HepG2 (cell line): ENCODE results near the gene MT1F. TPM values are rescaled to one million over a fixed set of nuclear protein-coding genes. Genes with fewer than 3 reads are reported as not detected.

Experiments used
- DPF2 ChIP-seq: sonication (generic); formaldehyde crosslinking; IDR thresholded peaks from 2 replicates; pipeline ENCODE4 v1.4.0; 2020; ENCODE audit warnings: mild to moderate bottlenecking, low read depth, missing genetic modification reagents, borderline replicate concordance
- FLYWCH1 ChIP-seq: sonication (generic); formaldehyde crosslinking; IDR thresholded peaks from 2 replicates; pipeline ENCODE4 v1.8.1; 2023; ENCODE audit warnings: mild to moderate bottlenecking, missing genetic modification reagents
- FOXO4 ChIP-seq: sonication (generic); formaldehyde crosslinking; conservative IDR thresholded peaks from 2 replicates; pipeline ENCODE4 v1.8.1; 2023; ENCODE audit warnings: missing genetic modification reagents
- HOMEZ ChIP-seq: IDR thresholded peaks from 2 replicates; pipeline ENCODE4 v1.6.1; 2016; ENCODE audit warnings: low read depth
- MIER3 ChIP-seq: IDR thresholded peaks from 2 replicates; pipeline ENCODE4 v1.6.1; 2016; ENCODE audit warnings: missing compliant biosample characterization, borderline replicate concordance
- RAD21 ChIP-seq: fragments of 450-650 bp; formaldehyde crosslinking; IDR thresholded peaks from 2 replicates; pipeline ENCODE4 v1.5.0; 2020; ENCODE audit warnings: mild to moderate bottlenecking
- RBFOX2 ChIP-seq: fragments of 200-400 bp; formaldehyde crosslinking; IDR thresholded peaks from 2 replicates; pipeline ENCODE4 v1.6.1; 2017; ENCODE audit warnings: low read depth, mild to moderate bottlenecking, low read length
- RNF219 ChIP-seq: sonication (generic); formaldehyde crosslinking; IDR thresholded peaks from 2 replicates; pipeline ENCODE4 v1.5.0; 2020; ENCODE audit warnings: mild to moderate bottlenecking, missing genetic modification reagents
- ZKSCAN5 ChIP-seq: sonication (generic); formaldehyde crosslinking; IDR thresholded peaks from 2 replicates; pipeline ENCODE4 v1.5.1; 2020; ENCODE audit warnings: mild to moderate bottlenecking, missing genetic modification reagents
- ZNF121 ChIP-seq: sonication (generic); formaldehyde crosslinking; IDR thresholded peaks from 2 replicates; pipeline ENCODE4 v1.5.0; 2020; ENCODE audit warnings: mild to moderate bottlenecking, missing genetic modification reagents
- ZNF3 ChIP-seq: IDR thresholded peaks from 2 replicates; pipeline ENCODE4 v1.7.0; 2017; ENCODE audit warnings: inconsistent platforms
- ZNF609 ChIP-seq: sonication (generic); formaldehyde crosslinking; IDR thresholded peaks from 2 replicates; pipeline ENCODE4 v1.4.0; 2020; ENCODE audit warnings: mild to moderate bottlenecking, missing genetic modification reagents, borderline replicate concordance
- polyA plus RNA-seq, 8 experiments: library from polyadenylated mRNA; depleted of rRNA in 3 of 8; stranded (reverse) in 7 of 8; unstranded in 1 of 8; fragments of >200 nt; fragmentation: Illumina TruSeq in 4 of 8; extraction: Trizol in 4 of 8; gene quantifications; 2 replicates each; pipeline versions ENCODE4 v1.2.1 to v1.2.3, GENCODE V29; 2011 to 2016; ENCODE audit warnings: low read depth in 4 of 8, missing spikeins in 1 of 8, mixed read lengths in 1 of 8; ENCODE audit not compliant: insufficient read depth in 1 of 8
- total RNA-seq, 5 experiments: library from RNA; depleted of rRNA; stranded (reverse); fragments of >200 nt; fragmentation: Illumina TruSeq; extraction: Trizol; gene quantifications; 2 replicates each; pipeline ENCODE4 v1.2.3, GENCODE V29; 2016; ENCODE audit warnings: low read depth in 1 of 5
- TF ChIP-seq, protein P1 (sequence below): sonication (generic); formaldehyde crosslinking; IDR thresholded peaks from 2 replicates; pipeline ENCODE4 v1.8.1; 2023; ENCODE audit warnings: mild to moderate bottlenecking, moderate library complexity, missing genetic modification reagents
- TF ChIP-seq, protein P2 (sequence below): sonication (generic); formaldehyde crosslinking; IDR thresholded peaks from 2 replicates; pipeline ENCODE4 v1.8.0; 2022; ENCODE audit warnings: low read depth, missing genetic modification reagents

The MT1F gene
- total and polyA plus RNA-seq, 2 of the 13 experiments (the other 11 are each of a cell fraction or from before 2014, with no cell fraction given), result 1.9 to 169 TPM

DNA sequence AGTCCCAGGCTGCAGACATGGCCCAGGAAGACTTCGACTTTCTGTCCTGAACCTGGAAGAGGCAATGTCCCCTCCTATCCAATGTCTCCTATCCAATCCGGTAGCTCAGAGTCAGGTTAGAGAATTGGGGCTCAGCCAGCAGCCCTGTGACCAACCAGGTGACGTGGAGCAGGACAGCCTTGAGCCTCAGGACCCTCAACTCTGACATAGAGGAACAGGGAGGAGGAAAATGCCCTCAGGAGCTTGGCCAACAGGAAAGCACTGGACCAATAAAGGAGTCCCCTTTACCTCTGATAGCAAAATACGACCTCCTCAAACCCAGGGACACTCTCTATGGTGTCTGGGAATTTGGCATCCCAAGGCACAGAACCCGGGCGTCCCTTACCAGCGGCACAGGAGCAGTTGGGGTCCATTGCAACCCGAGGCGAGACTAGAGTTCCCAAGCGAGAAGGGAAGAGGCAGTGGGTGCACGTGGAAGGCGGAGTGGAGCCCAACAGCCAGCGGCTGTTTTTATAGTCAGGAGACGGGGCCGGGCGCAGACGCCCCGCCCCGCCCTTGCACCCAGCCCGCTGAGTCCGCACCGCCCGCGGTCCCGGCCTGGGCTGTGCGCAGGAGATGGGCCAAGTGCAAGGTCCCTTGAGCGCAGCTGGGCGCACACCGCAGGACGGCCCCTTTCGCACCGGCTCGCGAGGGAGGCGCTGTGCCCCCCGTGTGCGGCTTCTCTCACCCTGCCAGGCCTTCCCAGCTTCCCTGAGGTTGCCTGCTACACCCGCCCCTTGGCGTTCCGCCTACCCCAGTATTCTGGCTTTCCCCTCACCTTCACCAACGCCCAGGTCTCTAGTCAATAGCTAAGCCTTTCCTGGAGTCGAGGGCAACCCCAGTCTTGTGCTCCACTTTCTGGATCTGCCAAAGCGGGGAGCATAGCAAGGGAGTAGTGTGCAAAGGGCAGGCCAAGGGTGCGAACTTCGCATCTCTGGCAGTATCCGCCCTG lies 10.1 kb downstream of the MT1F start, which contains the start of gene MT1G (continued):
- TF ChIP-seq RNF219 (no peak), DPF2 (CRISPR knock-in tag) (no peak), FOXO4 (CRISPR knock-in tag) (0 out of 2 replicates have a peak, but pooled peaks have one; percentile 75), FLYWCH1 (CRISPR knock-in tag) (no peak), ZNF3 (CRISPR knock-in tag) (no peak), RAD21 (peak; percentile 53), ZKSCAN5 (peak; percentile 14; the same call in 1 of the 2 replicates), RBFOX2 (peak; percentile 69), MIER3 (CRISPR knock-in tag) (no peak), ZNF609 (CRISPR knock-in tag) (peak; percentile 52; the same call in 1 of the 2 replicates), HOMEZ (CRISPR knock-in tag) (no peak), ZNF121 (CRISPR knock-in tag) (no peak)
- TF ChIP-seq, protein P1, sequence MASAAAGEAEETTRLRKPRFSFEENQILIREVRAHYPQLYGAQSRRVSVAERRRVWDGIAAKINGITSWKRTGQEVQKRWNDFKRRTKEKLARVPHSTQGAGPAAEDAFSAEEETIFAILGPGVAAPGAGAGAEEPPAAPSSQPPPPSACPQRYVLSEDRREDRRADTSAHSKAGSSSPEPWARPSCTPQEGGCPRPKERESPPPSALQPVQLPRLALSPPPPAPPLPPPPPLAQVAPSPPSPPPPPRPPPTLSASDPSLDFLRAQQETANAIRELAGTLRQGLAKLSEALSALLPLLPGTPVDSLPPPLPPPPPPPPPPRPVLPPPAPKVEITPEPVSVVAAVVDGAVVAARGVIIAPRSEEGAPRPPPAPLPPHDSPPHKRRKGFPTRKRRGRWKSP (CRISPR knock-in tag), result peak; percentile 99
- TF ChIP-seq, protein P2, sequence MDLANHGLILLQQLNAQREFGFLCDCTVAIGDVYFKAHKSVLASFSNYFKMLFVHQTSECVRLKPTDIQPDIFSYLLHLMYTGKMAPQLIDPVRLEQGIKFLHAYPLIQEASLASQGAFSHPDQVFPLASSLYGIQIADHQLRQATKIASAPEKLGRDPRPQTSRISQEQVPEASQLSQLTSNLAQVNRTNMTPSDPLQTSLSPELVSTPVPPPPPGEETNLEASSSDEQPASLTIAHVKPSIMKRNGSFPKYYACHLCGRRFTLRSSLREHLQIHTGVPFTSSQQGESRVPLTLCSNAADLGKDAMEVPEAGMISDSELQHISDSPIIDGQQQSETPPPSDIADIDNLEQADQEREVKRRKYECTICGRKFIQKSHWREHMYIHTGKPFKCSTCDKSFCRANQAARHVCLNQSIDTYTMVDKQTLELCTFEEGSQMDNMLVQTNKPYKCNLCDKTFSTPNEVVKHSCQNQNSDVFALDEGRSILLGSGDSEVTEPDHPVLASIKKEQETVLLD, result no peak
